ENCODE data around the gene ZNF541.
"Not testable (repeated sequence)": the region's sequence is repeated elsewhere in the genome, so short reads cannot be mapped to it uniquely, and the experiment has no call there.

Gene ZNF541

GRCh38 chr19:47598407-47599349 lies 25.7 kb upstream of the ZNF541 start:
- peak; percentile 95 for DNase-seq (ENCODE audit: low read depth)
- TF ChIP-seq CTCF (IDR thresholded peaks at IDR 0.05; ENCODE audit: low read length, missing control alignments) = no peak
- peak overlapping the region; percentile 52 for H3K4me3 ChIP-seq (replicated peaks; ENCODE audit: low read depth, low read length)

GRCh38 chr19:47595944-47596343 lies 23.0 kb upstream of the ZNF541 start:
- TF ChIP-seq CTCF (IDR thresholded peaks at IDR 0.05; ENCODE audit: low read length, missing control alignments) = no peak
- no peak for DNase-seq (ENCODE audit: low read depth)
- no peak overlapping the region for H3K4me3 ChIP-seq (replicated peaks; ENCODE audit: low read depth, low read length)

- DNase-seq (ENCODE audit: low read depth) = no peak
- no peak overlapping the region for H3K4me3 ChIP-seq (replicated peaks; ENCODE audit: low read depth, low read length)
- TF ChIP-seq CTCF (IDR thresholded peaks at IDR 0.05; ENCODE audit: low read length, missing control alignments) = no peak
Measured at GRCh38 chr19:47593860-47594259, 20.9 kb upstream of the ZNF541 start.

GRCh38 chr19:47589824-47590223 lies 16.9 kb upstream of the ZNF541 start:
- no peak overlapping the region for H3K4me3 ChIP-seq (replicated peaks; ENCODE audit: low read depth, low read length)
- no peak for DNase-seq (ENCODE audit: low read depth)
- no peak for TF ChIP-seq CTCF (IDR thresholded peaks at IDR 0.05; ENCODE audit: low read length, missing control alignments)

DNA sequence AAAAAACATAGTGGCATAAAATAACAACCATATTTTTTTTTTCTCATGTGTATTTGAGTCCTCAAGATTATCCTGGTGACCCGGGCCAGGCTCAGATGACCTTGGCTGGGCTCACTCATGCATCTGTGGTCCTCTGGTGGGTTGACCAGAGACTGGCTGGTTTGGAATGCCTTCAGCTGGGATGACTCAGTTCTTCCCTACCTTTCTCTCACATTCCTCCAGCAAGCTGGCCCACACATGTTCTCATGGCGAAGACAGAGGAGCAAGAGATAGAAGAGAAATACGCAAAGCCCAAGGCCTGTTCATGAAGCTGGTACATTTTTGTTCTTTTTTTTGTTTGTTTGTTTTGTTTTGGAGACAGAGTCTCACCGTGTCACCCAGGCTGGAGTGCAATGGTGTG lies 14.3 kb upstream of the ZNF541 start:
- no peak for TF ChIP-seq CTCF (IDR thresholded peaks at IDR 0.05; ENCODE audit: low read length, missing control alignments)
- H3K4me3 ChIP-seq (replicated peaks; ENCODE audit: low read depth, low read length) = no peak overlapping the region
- peak; percentile 35 for DNase-seq (ENCODE audit: low read depth)

GRCh38 chr19:47583161-47583560 lies 10.2 kb upstream of the ZNF541 start:
- not testable (repeated sequence) for DNase-seq (ENCODE audit: low read depth); H3K4me3 ChIP-seq (replicated peaks; ENCODE audit: low read depth, low read length)

DNA sequence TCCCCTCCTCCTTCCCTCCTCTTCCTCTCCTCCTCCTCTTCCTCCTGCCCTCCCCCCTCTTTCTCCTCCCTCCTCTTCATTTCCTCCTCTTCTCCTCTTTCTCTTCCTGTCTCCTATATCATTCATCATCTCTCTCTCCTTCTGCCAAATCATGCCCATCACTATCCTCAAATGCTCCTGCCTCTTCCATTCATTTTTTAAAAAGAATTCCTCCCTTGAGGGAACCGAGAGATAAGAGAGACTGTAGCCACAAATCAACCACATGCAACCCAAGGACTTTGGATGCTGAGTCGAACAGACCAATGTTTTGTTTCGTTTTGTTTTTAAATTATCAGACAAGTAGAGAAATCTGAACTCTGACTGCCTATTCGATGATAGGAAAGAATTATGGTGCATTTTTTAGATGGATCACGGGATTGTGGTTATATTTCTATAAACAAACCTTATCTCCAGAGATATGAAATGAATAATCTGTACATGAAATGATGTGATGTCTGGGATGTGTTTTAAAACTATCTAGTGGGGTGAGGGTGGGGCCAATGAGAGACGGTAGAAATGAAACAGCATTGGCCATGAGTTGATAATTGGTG lies 9.5 kb upstream of the ZNF541 start:
- TF ChIP-seq CTCF (IDR thresholded peaks at IDR 0.05; ENCODE audit: low read length, missing control alignments) = no peak
- peak overlapping the region; percentile 32 for H3K4me3 ChIP-seq (replicated peaks; ENCODE audit: low read depth, low read length)
- peak; percentile 80 for DNase-seq (ENCODE audit: low read depth)

All from fibroblast of pulmonary artery (primary cell).